Measurements from ENCODE around the gene ANKRD55. TPM values are rescaled to one million over a fixed set of nuclear protein-coding genes. Genes with fewer than 3 reads are reported as not detected.

Gene ANKRD55
- total RNA-seq, 1 experiment from 2014 or later = not detected

DNA sequence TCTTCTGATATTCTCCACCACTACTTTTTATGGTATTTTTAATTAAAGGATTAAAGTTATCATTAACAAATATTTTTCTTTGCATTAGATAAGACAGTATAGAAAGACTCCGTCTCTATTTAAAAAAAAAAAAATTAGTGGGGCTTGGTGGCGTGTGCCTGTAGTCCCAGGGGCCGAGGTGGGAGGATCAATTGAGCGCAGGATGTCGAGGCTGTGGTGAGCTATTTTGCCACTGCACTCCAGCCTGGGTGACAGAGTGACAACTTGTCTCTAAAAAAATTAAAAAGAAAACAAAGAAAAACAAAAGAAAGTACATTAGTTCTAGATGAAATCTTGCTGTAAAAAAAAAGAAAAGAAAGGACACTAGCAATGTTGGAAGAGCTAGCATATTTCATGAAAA is 141.0 kb downstream of the ANKRD55 start:
- ATAC-seq (no peak), DNase-seq (no peak)
- no peaks in the 10 kb centered on the region for H3K9me3 ChIP-seq (ENCODE audit: low read length)
- no peaks in the 10 kb centered on the region for H4K20me1 ChIP-seq (ENCODE audit: low read length)
- no peak overlapping the region for H3K4me2 ChIP-seq (ENCODE audit: low read length)
- no peak overlapping the region for H3K4me3 ChIP-seq (ENCODE audit: low read length)
- ChIA-PET CTCF (no interaction called here), POLR2A (ENCODE audit: unreplicated experiment) (no interaction called here)
- no peak overlapping the region for H2AFZ ChIP-seq (ENCODE audit: low read length)
- H3K79me2 ChIP-seq (ENCODE audit: low read length) = no peaks in the 10 kb centered on the region
- no peaks in the 10 kb centered on the region for H3K36me3 ChIP-seq (ENCODE audit: low read depth, low read length)
- H3K9me2 ChIP-seq (replicated peaks; ENCODE audit: low read length) = no peaks in the 10 kb centered on the region
- H3K9ac ChIP-seq (ENCODE audit: low read length) = no peak overlapping the region
- no peak overlapping the region for H3K27ac ChIP-seq (ENCODE audit: low read length)
- no peak for TF ChIP-seq EZH2phosphoT487 (IDR thresholded peaks at IDR 0.05; ENCODE audit: borderline replicate concordance, low read length)
- H3K27me3 ChIP-seq (ENCODE audit: low read length) = no peaks in the 10 kb centered on the region
- intact Hi-C loops (cut with micrococcal nuclease) = loop anchor here (10.0 kb wide), 1 partner anchor 103 kb away; no protein-coding TSS in a partner anchor
- peaks cover 14% of the 10 kb centered on the region for H3K4me1 ChIP-seq (ENCODE audit: insufficient read depth, low read length)
- BruUV-seq (replicated peaks) = no TSS peak
- H3F3A ChIP-seq (ENCODE audit: low read length, unreplicated experiment) = no peaks in the 10 kb centered on the region

DNA sequence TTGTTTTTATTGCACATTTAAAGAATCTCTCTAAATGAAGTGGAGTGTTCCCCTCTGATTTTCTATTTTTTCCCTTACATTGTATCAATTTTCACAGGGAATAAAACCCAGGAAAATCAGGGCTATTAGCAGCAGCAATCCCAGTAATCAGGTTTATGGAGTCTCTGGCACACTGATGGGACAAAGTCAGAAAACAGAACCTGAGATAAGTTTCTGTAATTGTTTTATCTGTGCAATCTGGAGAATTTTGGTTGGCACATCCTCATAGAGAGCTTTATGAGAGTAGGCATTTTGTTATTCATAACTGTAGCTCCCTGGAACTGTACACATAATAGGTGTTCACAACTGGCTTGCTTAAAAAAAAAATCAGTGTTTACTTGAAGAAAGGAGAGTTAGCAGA is 141.5 kb downstream of the ANKRD55 start:
- Histone ChIP-seq H3K4me3 (ENCODE audit: low read length) (no peak overlapping the region), H3K4me2 (ENCODE audit: low read length) (no peak overlapping the region), H3F3A (ENCODE audit: low read length, unreplicated experiment) (no peaks in the 10 kb centered on the region), H3K79me2 (ENCODE audit: low read length) (no peaks in the 10 kb centered on the region), H3K36me3 (ENCODE audit: low read depth, low read length) (no peaks in the 10 kb centered on the region), H3K9me3 (ENCODE audit: low read length) (no peaks in the 10 kb centered on the region), H3K4me1 (ENCODE audit: insufficient read depth, low read length) (peaks cover 14% of the 10 kb centered on the region), H3K9ac (ENCODE audit: low read length) (no peak overlapping the region), H4K20me1 (ENCODE audit: low read length) (no peaks in the 10 kb centered on the region), H3K27me3 (ENCODE audit: low read length) (no peaks in the 10 kb centered on the region), H3K9me2 (replicated peaks; ENCODE audit: low read length) (no peaks in the 10 kb centered on the region), H3K27ac (ENCODE audit: low read length) (no peak overlapping the region), H2AFZ (ENCODE audit: low read length) (no peak overlapping the region)
- intact Hi-C loops (cut with micrococcal nuclease) = loop anchor here (10.0 kb wide), 1 partner anchor 103 kb away; no protein-coding TSS in a partner anchor
- BruUV-seq (replicated peaks) = no TSS peak
- TF ChIP-seq, protein P1, sequence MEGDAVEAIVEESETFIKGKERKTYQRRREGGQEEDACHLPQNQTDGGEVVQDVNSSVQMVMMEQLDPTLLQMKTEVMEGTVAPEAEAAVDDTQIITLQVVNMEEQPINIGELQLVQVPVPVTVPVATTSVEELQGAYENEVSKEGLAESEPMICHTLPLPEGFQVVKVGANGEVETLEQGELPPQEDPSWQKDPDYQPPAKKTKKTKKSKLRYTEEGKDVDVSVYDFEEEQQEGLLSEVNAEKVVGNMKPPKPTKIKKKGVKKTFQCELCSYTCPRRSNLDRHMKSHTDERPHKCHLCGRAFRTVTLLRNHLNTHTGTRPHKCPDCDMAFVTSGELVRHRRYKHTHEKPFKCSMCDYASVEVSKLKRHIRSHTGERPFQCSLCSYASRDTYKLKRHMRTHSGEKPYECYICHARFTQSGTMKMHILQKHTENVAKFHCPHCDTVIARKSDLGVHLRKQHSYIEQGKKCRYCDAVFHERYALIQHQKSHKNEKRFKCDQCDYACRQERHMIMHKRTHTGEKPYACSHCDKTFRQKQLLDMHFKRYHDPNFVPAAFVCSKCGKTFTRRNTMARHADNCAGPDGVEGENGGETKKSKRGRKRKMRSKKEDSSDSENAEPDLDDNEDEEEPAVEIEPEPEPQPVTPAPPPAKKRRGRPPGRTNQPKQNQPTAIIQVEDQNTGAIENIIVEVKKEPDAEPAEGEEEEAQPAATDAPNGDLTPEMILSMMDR (conservative IDR thresholded peaks at IDR 0.05; ENCODE audit: low read depth, low read length) = no peak
- TF ChIP-seq EZH2 (IDR thresholded peaks at IDR 0.05; ENCODE audit: low read length, unreplicated experiment) (no peak), EZH2phosphoT487 (IDR thresholded peaks at IDR 0.05; ENCODE audit: borderline replicate concordance, low read length) (no peak)
- DNase-seq = no peak
- CTCF ChIA-PET = no interaction called here
- ATAC-seq = no peak
- POLR2A ChIA-PET (ENCODE audit: unreplicated experiment) = no interaction called here

DNA sequence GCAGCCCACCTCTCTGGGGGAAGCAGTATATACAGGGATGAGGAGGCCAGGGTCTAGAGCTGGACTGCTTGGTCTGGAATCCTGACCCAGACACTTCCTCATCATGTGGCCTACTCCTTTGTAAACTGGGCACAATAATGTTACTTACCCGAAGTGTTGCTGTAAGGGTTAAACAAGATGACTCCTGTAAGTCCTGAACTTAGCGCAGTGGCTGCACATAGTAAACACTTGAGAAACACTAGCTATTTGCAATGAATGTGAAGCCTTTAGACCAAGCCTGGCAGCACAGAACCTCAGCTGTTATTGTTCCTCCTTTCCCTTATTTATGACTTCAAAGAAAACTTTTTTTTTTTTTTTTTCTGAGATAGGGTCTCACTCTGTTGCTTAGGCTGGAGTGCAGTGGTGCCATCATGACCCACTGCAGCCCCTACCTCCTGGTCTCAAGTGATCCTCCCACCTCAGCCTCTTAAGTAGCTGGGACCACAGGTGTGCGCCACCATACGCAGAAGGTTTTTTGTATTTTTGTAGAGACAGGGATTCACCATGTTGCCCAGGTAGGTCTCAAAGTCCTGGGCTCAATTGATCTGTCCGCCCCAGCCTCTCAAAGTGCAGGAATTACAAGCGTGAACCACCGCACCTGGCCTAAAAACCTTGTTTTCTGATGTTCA is 142.2 kb downstream of the ANKRD55 start:
- ATAC-seq = no peak
- intact Hi-C loops (cut with micrococcal nuclease) = loop anchor here (10.0 kb wide), 1 partner anchor 104 kb away; no protein-coding TSS in a partner anchor
- no peaks in the 10 kb centered on the region for H4K20me1 ChIP-seq (ENCODE audit: low read length)
- no peaks in the 10 kb centered on the region for H3K9me2 ChIP-seq (replicated peaks; ENCODE audit: low read length)
- H3K27ac ChIP-seq (ENCODE audit: low read length) = no peak overlapping the region
- H3K79me2 ChIP-seq (ENCODE audit: low read length) = no peaks in the 10 kb centered on the region
- no peaks in the 10 kb centered on the region for H3F3A ChIP-seq (ENCODE audit: low read length, unreplicated experiment)
- no peak for DNase-seq
- ChIA-PET CTCF (no interaction called here), POLR2A (ENCODE audit: unreplicated experiment) (no interaction called here)
- H3K9me3 ChIP-seq (ENCODE audit: low read length) = no peaks in the 10 kb centered on the region
- H3K4me1 ChIP-seq (ENCODE audit: insufficient read depth, low read length) = peaks cover 14% of the 10 kb centered on the region
- no peak overlapping the region for H3K4me3 ChIP-seq (ENCODE audit: low read length)
- no peaks in the 10 kb centered on the region for H3K36me3 ChIP-seq (ENCODE audit: low read depth, low read length)
- no TSS peak for BruUV-seq (replicated peaks)
- H3K27me3 ChIP-seq (ENCODE audit: low read length) = no peaks in the 10 kb centered on the region
- no peak overlapping the region for H2AFZ ChIP-seq (ENCODE audit: low read length)
- TF ChIP-seq, protein P1 (conservative IDR thresholded peaks at IDR 0.05; ENCODE audit: low read depth, low read length) = no peak
- TF ChIP-seq EZH2 (IDR thresholded peaks at IDR 0.05; ENCODE audit: low read length, unreplicated experiment) (no peak), EZH2phosphoT487 (IDR thresholded peaks at IDR 0.05; ENCODE audit: borderline replicate concordance, low read length) (no peak)
- H3K9ac ChIP-seq (ENCODE audit: low read length) = no peak overlapping the region
- no peak overlapping the region for H3K4me2 ChIP-seq (ENCODE audit: low read length)
